ENCODE data around the gene ERFE. TPM values are rescaled to one million over a fixed set of nuclear protein-coding genes. Genes with fewer than 3 reads are reported as not detected.

The ERFE gene
- total RNA-seq, 4 donors from 2014 or later: not detected

GRCh38 chr2:238128534-238129001, 30.2 kb upstream of the ERFE start:
- no peaks in the 10 kb centered on the region for H3K36me3 ChIP-seq
- peaks cover 7% of the 10 kb centered on the region for H3K4me1 ChIP-seq
- 33% methylated on average over 3 of the region's 30 CpGs for WGBS
- TF ChIP-seq POLR2A (IDR thresholded peaks at IDR 0.05): no peak
- TF ChIP-seq, protein P1, sequence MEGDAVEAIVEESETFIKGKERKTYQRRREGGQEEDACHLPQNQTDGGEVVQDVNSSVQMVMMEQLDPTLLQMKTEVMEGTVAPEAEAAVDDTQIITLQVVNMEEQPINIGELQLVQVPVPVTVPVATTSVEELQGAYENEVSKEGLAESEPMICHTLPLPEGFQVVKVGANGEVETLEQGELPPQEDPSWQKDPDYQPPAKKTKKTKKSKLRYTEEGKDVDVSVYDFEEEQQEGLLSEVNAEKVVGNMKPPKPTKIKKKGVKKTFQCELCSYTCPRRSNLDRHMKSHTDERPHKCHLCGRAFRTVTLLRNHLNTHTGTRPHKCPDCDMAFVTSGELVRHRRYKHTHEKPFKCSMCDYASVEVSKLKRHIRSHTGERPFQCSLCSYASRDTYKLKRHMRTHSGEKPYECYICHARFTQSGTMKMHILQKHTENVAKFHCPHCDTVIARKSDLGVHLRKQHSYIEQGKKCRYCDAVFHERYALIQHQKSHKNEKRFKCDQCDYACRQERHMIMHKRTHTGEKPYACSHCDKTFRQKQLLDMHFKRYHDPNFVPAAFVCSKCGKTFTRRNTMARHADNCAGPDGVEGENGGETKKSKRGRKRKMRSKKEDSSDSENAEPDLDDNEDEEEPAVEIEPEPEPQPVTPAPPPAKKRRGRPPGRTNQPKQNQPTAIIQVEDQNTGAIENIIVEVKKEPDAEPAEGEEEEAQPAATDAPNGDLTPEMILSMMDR (IDR thresholded peaks at IDR 0.05): no peak
- TF ChIP-seq POLR2AphosphoS5 (IDR thresholded peaks at IDR 0.05): no peak
- TF ChIP-seq EP300 (IDR thresholded peaks at IDR 0.05): no peak
- no peak overlapping the region for H3K4me3 ChIP-seq
- peaks cover 7% of the 10 kb centered on the region for H3K27me3 ChIP-seq
- DNase-seq (ENCODE audit: low spot score in 2 of 2): no peak
- no peaks in the 10 kb centered on the region for H3K9me3 ChIP-seq
- H3K27ac ChIP-seq: no peak overlapping the region

- 86% methylated on average over 19 of the region's 22 CpGs for WGBS
- H3K36me3 ChIP-seq: no peaks in the 10 kb centered on the region
- H3K9me3 ChIP-seq: no peaks in the 10 kb centered on the region
- peaks cover 7% of the 10 kb centered on the region for H3K27me3 ChIP-seq
- no peak for DNase-seq (ENCODE audit: low spot score in 2 of 2)
- no peak overlapping the region for H3K4me3 ChIP-seq
- H3K27ac ChIP-seq: no peak overlapping the region
- no peak for TF ChIP-seq POLR2AphosphoS5 (IDR thresholded peaks at IDR 0.05)
- no peak for TF ChIP-seq POLR2A (IDR thresholded peaks at IDR 0.05)
- TF ChIP-seq, protein P1 (IDR thresholded peaks at IDR 0.05): no peak
- no peak for TF ChIP-seq EP300 (IDR thresholded peaks at IDR 0.05)
- H3K4me1 ChIP-seq: peaks cover 7% of the 10 kb centered on the region
Measured at GRCh38 chr2:238129166-238130010, 29.4 kb upstream of the ERFE start.

GRCh38 chr2:238130111-238130695, 28.6 kb upstream of the ERFE start:
- H3K27me3 ChIP-seq: peaks cover 7% of the 10 kb centered on the region
- H3K9me3 ChIP-seq: no peaks in the 10 kb centered on the region
- DNase-seq (ENCODE audit: low spot score in 2 of 2): no peak
- WGBS: 80% methylated on average over 4 of the region's 28 CpGs
- no peaks in the 10 kb centered on the region for H3K36me3 ChIP-seq
- H3K4me1 ChIP-seq: peaks cover 7% of the 10 kb centered on the region
- no peak overlapping the region for H3K27ac ChIP-seq
- no peak for TF ChIP-seq POLR2AphosphoS5 (IDR thresholded peaks at IDR 0.05)
- TF ChIP-seq EP300 (IDR thresholded peaks at IDR 0.05): no peak
- TF ChIP-seq, protein P1 (IDR thresholded peaks at IDR 0.05): no peak
- no peak for TF ChIP-seq POLR2A (IDR thresholded peaks at IDR 0.05)
- no peak overlapping the region for H3K4me3 ChIP-seq

GRCh38 chr2:238130696-238131628, 27.8 kb upstream of the ERFE start:
- 97% methylated on average over 13 of the region's 68 CpGs for WGBS
- Histone ChIP-seq H3K27me3 (peaks cover 7% of the 10 kb centered on the region), H3K9me3 (no peaks in the 10 kb centered on the region), H3K36me3 (no peaks in the 10 kb centered on the region), H3K4me1 (peaks cover 7% of the 10 kb centered on the region), H3K4me3 (no peak overlapping the region), H3K27ac (no peak overlapping the region)
- DNase-seq (ENCODE audit: low spot score in 2 of 2): no peak
- TF ChIP-seq, protein P1 (IDR thresholded peaks at IDR 0.05): no peak
- TF ChIP-seq POLR2AphosphoS5 (IDR thresholded peaks at IDR 0.05) (no peak), EP300 (IDR thresholded peaks at IDR 0.05) (no peak), POLR2A (IDR thresholded peaks at IDR 0.05) (no peak)

Measured in suprapubic skin (tissue), 4 donors.